ENCODE data around the gene ADAM12.

DNA sequence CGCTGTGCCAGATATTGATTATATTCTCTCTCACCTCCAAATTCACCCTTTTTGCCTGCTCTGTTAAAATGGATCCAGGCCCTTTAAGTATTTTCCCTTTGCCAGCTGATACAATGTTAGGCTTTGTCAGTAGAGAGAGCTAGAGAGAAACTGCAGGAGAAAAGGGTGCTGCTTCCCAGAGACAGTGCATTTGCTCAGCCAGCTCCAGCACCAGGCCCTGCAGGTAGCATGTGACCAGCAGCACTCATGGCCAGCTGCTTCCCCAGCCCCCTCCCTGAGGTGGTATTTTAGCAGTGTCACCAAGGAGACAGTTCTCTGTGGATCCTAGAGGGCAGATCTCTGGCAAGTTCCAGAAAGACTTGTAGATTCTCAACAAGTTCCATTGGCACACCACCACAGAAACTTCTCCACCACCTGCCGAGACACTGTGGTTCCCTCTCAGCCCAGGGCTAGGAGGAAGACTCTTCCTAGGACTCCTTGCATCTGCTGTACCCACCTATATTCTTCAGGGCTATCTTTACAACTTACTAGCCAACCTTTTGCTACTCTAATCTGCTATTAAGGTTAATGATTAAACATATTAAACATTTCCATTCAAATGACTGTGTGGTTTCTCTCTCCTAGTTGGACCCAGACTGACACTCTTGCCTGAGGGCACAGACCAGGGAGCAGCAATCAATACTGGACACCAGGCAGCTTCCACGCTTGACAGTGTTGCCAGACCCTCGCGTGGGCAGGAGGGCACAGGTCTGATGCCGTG is 35.6 kb upstream of the ADAM12 start:
- TF ChIP-seq EZH2phosphoT487 (IDR thresholded peaks at IDR 0.05), result no peak
- no peak for TF ChIP-seq CTCF (IDR thresholded peaks at IDR 0.05)
